Type B pancreatic cell (in vitro differentiated cells): ENCODE data around the gene TRAPPC8. TPM values are rescaled to one million over a fixed set of nuclear protein-coding genes. Genes with fewer than 3 reads are reported as not detected.
"Not testable (repeated sequence)": the region's sequence is repeated elsewhere in the genome, so short reads cannot be mapped to it uniquely, and the experiment has no call there.

Source experiments
- DNase-seq: peaks from one replicate; pipeline ENCODE4 v3.0.0; 2021; ENCODE audit warnings: mixed read lengths; ENCODE audit not compliant: unreplicated experiment; ENCODE audit errors: extremely low spot score
- H3K27ac Mint-ChIP-seq: 2 replicates; pipeline ENCODE4 v1.8.0; 2021; ENCODE audit warnings: mild to moderate bottlenecking, mixed read lengths
- H3K27me3 Mint-ChIP-seq: 2 replicates; pipeline ENCODE4 v1.8.0; 2021; ENCODE audit warnings: mixed read lengths
- H3K36me3 Mint-ChIP-seq: 2 replicates; pipeline ENCODE4 v1.8.0; 2021; ENCODE audit warnings: mixed read lengths
- H3K4me1 Mint-ChIP-seq: one replicate; pipeline ENCODE4 v1.8.0; 2021; ENCODE audit warnings: mixed read lengths; ENCODE audit not compliant: unreplicated experiment
- H3K4me3 Mint-ChIP-seq: 2 replicates; pipeline ENCODE4 v1.8.0; 2021; ENCODE audit warnings: mild to moderate bottlenecking, mixed read lengths
- H3K9me3 Mint-ChIP-seq: 2 replicates; pipeline ENCODE4 v1.8.0; 2021; ENCODE audit warnings: mixed read lengths
- total RNA-seq: library from RNA; stranded (reverse); gene quantifications from 2 replicates; pipeline ENCODE4 v1.2.1, GENCODE V29; 2021; ENCODE audit warnings: low replicate concordance
- TF ChIP-seq, protein P1 (sequence below): fragments of 200-600 bp; sonication (generic); conservative IDR thresholded peaks from 2 replicates; pipeline ENCODE4 v1.5.0; 2021; ENCODE audit warnings: antibody characterized with exemption, mild to moderate bottlenecking

The TRAPPC8 gene
- total RNA-seq, 1 donor from 2014 or later, result 43.6 TPM

DNA sequence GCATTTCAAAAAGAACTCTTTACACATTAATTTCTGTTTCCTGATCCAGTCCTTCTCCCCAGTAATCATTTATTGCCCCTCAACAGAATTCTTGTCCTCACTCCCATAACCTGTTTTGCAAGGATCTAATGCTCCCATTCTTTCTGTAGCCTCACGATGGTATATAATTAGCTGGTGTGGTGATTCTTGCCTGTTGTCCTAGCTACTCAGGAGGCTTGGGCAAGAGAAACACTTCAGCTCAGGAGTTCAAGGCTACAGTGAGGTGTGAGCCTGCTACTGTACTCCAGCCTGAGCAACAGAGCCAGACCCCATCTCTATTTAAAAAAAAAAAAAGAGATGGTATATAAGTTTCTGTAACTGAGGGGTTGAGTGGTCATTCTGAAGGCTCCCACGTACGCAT, 7.7 kb upstream of the TRAPPC8 start:
- Mint-ChIP-seq H3K27ac (peak overlapping the region; percentile 42), H3K36me3 (no peaks in the 10 kb centered on the region), H3K4me1 (peaks cover 5% of the 10 kb centered on the region), H3K9me3 (no peaks in the 10 kb centered on the region), H3K4me3 (no peak overlapping the region), H3K27me3 (peaks cover 5% of the 10 kb centered on the region)
- no peak for DNase-seq
- TF ChIP-seq, protein P1, sequence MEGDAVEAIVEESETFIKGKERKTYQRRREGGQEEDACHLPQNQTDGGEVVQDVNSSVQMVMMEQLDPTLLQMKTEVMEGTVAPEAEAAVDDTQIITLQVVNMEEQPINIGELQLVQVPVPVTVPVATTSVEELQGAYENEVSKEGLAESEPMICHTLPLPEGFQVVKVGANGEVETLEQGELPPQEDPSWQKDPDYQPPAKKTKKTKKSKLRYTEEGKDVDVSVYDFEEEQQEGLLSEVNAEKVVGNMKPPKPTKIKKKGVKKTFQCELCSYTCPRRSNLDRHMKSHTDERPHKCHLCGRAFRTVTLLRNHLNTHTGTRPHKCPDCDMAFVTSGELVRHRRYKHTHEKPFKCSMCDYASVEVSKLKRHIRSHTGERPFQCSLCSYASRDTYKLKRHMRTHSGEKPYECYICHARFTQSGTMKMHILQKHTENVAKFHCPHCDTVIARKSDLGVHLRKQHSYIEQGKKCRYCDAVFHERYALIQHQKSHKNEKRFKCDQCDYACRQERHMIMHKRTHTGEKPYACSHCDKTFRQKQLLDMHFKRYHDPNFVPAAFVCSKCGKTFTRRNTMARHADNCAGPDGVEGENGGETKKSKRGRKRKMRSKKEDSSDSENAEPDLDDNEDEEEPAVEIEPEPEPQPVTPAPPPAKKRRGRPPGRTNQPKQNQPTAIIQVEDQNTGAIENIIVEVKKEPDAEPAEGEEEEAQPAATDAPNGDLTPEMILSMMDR, result no peak

DNA sequence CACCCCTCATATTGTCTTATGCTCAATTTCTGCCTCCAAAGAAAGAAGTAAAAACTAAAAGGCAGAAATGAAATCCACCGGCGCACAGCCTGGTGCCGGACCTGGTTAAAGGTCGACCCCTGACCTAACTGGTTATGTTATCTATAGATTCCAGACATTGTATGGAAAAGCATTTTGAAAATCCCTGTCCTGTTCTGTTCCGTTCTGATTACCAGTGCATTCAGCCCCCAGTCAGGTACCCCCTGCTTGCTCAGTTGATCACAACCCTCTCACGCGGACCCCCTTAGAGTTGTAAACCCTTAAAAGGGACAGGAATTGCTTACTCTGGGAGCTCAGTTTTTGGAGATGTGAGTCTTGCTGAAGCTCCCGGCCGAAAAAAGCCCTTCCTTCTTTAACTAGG, 5.4 kb upstream of the TRAPPC8 start:
- DNase-seq, H3K4me3 Mint-ChIP-seq, H3K27ac Mint-ChIP-seq, H3K36me3 Mint-ChIP-seq, H3K9me3 Mint-ChIP-seq: not testable (repeated sequence)
- peaks cover 15% of the 10 kb centered on the region for H3K27me3 Mint-ChIP-seq
- peaks cover 11% of the 10 kb centered on the region for H3K4me1 Mint-ChIP-seq

DNA sequence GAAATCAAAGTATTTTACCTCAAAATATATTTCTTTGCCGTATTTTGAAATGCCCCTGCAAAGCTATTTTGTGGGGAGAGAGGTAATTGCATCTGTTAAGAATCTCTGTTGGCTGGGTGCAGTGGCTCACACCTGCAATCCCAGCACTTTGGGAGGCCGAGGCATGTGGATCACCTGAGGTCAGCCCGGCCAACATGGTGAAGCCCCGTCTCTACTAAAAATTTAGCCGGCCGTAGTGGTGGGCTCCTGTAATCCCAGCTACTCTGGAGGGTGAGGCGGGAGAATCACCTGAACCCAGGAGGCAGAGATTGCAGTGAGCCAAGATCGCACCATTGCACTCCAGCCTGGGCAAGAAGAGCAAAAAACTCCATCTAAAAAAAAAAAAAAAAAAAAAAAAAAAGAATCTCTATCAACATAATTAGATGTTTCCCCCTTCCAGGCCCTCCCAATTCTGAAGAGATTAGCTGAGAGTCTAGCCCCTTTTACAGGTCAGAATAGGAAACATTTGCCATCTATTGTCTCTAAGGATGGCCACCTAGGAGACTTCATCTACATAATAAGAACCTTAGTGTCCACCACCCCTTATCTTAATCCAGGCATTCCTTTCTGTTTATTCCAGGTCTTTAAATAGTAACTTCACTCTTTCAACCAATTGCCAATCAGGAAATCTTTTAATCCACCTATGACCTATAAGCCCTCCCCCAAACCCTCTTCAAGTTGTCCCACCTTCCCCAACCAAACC, 3.5 kb upstream of the TRAPPC8 start:
- H3K4me1 Mint-ChIP-seq, result peaks cover 13% of the 10 kb centered on the region
- TF ChIP-seq, protein P1, result no peak
- H3K9me3 Mint-ChIP-seq, result no peaks in the 10 kb centered on the region
- H3K27ac Mint-ChIP-seq, result no peak overlapping the region
- DNase-seq, result no peak
- peaks cover 15% of the 10 kb centered on the region for H3K27me3 Mint-ChIP-seq
- H3K36me3 Mint-ChIP-seq, result no peaks in the 10 kb centered on the region
- H3K4me3 Mint-ChIP-seq, result no peak overlapping the region

DNA sequence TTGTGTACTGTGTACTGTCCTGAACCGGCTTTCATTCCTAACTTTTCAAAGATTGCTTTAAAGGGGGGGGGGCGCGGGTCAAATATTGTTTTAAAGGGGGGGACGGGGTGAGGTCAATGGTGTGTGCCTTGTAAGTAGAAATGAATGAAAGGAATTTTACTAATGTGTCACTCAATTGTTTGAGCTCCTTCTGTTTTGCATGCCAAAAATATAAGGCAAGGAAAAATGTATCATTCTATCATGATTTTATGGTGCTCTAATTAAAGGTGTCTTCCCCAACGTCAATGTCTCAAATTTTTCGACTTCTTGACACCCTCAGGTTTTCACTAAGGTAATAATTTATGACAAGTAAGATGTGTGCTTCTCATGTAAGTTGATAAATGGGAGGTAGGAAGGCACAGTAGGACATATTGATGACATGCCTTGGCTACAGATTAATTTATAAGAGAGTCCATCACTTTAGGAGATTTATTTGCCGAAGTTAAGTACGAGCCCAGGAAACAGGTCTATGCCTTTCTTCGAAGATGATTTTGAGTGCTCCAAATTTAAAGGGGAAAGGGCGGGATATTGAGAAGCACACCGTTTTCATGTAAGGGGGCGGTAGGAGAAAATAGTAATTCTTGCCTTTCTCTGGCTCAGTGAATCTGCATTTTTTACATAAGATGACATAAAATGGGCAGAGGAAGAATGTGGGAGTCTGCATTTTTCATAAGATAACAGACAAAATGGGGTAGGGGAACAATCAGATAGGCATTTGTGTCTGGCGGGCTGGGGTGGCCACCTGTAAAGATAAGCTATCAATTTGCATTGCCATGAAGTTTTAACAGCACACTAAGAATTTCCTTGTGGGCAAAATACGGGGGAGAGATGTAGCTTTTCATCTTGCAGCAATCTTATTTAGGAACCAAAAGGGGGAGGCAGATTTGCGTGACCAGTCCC, 1.2 kb upstream of the TRAPPC8 start:
- Mint-ChIP-seq H3K27ac (peak overlapping the region; percentile 99), H3K27me3 (peaks cover 15% of the 10 kb centered on the region), H3K9me3 (no peaks in the 10 kb centered on the region), H3K4me1 (peaks cover 10% of the 10 kb centered on the region), H3K36me3 (peaks cover 6% of the 10 kb centered on the region), H3K4me3 (peak overlapping the region; percentile 100)
- TF ChIP-seq, protein P1, result no peak
- DNase-seq, result no peak

DNA sequence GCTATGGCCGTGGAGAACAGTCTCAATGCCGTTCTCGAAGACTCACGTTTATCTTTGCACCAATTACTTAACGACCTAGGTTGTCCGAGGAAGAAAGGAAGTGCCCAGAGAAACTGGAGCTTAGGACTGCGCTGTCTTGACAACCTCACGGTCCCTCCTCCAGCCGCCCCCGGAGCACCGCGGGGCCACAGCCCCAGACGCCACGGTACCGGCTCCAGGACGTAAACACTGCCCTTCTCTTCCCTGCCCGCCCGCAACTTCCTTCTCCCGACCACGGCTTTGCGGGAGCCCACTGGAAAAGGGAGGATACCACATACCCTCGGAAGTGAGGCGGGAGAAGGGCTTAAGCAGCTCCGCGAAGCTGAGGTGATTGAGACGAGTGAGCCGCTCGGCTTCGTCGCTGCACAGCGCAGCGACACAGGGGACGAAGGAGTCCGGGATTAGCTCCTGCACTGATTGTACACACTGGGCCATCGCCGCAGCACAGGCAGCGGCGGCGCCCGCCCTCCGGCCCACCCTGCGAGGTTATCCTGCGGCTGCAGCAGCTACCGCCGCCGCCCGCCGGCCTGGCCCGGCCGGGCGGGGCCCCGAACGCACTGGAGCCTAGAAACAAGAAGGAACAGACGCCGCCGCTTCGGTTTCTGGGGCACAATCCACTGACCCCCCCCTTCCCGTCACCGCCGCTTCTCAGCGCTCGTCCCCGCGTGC, 483 bp downstream of the TRAPPC8 start:
- TF ChIP-seq, protein P1, result no peak
- no peaks in the 10 kb centered on the region for H3K9me3 Mint-ChIP-seq
- DNase-seq, result peak; percentile 71
- peak overlapping the region; percentile 100 for H3K4me3 Mint-ChIP-seq
- H3K4me1 Mint-ChIP-seq, result peaks cover 10% of the 10 kb centered on the region
- peaks cover 8% of the 10 kb centered on the region for H3K36me3 Mint-ChIP-seq
- peaks cover 15% of the 10 kb centered on the region for H3K27me3 Mint-ChIP-seq
- peak overlapping the region; percentile 99 for H3K27ac Mint-ChIP-seq
